BJ (cell line): ENCODE measurements around the gene WDR83. TPM values are rescaled to one million over a fixed set of nuclear protein-coding genes. Genes with fewer than 3 reads are reported as not detected.

Experiments
- CTCF ChIA-PET: fragments of 350-600 bp; formaldehyde crosslinking; extraction: SDS; loops from one replicate; lab custom pipeline; 2021; ENCODE audit warnings: antibody characterized with exemption, inconsistent platforms; lab: Yijun Ruan, JAX
- POLR2A ChIA-PET: fragments of 300-600 bp; sonication (Branson Sonifier 250); formaldehyde crosslinking; extraction: SDS; loops from one replicate; lab custom pipeline; 2021; ENCODE audit warnings: antibody characterized with exemption; lab: Charles Lee
- DNase-seq: peaks from one replicate; pipeline ENCODE4 v3.0.0-alpha.2; 2011; ENCODE audit warnings: low read depth
- H3K27me3 ChIP-seq: 2 replicates; pipeline ENCODE4 v1.6.0; 2011; ENCODE audit warnings: low read length; ENCODE audit not compliant: control insufficient read depth, insufficient read depth
- H3K36me3 ChIP-seq: 2 replicates; pipeline ENCODE4 v1.5.1; 2011; ENCODE audit warnings: low read length; ENCODE audit not compliant: control insufficient read depth, insufficient read depth
- H3K4me3 ChIP-seq: 2 replicates; pipeline ENCODE4 v1.5.1; 2011; ENCODE audit warnings: low read depth, mild to moderate bottlenecking, control low read depth, low read length
- CTCF ChIP-seq: IDR thresholded peaks from 2 replicates; pipeline ENCODE4 v1.5.1; 2011; ENCODE audit warnings: low read depth, mild to moderate bottlenecking, control low read depth, inconsistent platforms, low read length, moderate library complexity; ENCODE audit not compliant: insufficient read depth
- polyA plus RNA-seq: library from polyadenylated mRNA; depleted of rRNA; stranded (reverse); fragments of >200 nt; gene quantifications from 2 replicates; pipeline ENCODE4 v1.2.3, GENCODE V29; 2011

Gene WDR83
- polyA plus RNA-seq, 1 experiment, result 9.3 TPM

- POLR2A ChIA-PET, result no interaction called here
- CTCF ChIA-PET, result interaction anchor here (0.6 to 2.5 kb wide), 5 partner anchors 9 to 126 kb away, joined by 3 to 9 read pairs (median 3); no protein-coding TSS in a partner anchor
These were observed 14.7 kb downstream of the WDR83 start, which contains the start of gene DHPS for GRCh38 chr19:12681074-12681987. DHPS (minus strand) TSS chr19:12681880; CDS start chr19:12681766, 114 bp downstream.

GRCh38 chr19:12685831-12686230 lies 19.2 kb downstream of the WDR83 start:
- peaks cover 5% of the 10 kb centered on the region for H3K36me3 ChIP-seq
- H3K27me3 ChIP-seq, result no peaks in the 10 kb centered on the region
- no peak overlapping the region for H3K4me3 ChIP-seq
- ChIA-PET POLR2A (no interaction called here), CTCF (interaction anchor here (1.1 to 1.7 kb wide), 3 partner anchors 9 to 162 kb away, joined by 3 to 5 read pairs (median 4); no protein-coding TSS in a partner anchor)
- no peak for TF ChIP-seq CTCF
- no peak for DNase-seq

More at GRCh38 chr19:12681074-12681987, 14.7 kb downstream of the WDR83 start, which contains the start of gene DHPS:
- peaks cover 11% of the 10 kb centered on the region for H3K36me3 ChIP-seq
- H3K4me3 ChIP-seq, result peak within 1 kb of the TSS; percentile 66
- DNase-seq, result peak; percentile 85
- no peak for TF ChIP-seq CTCF
- no peaks in the 10 kb centered on the region for H3K27me3 ChIP-seq

GRCh38 chr19:12687496-12688196 lies 21.0 kb downstream of the WDR83 start, which contains the start of gene GNG14:
GNG14 (plus strand) TSS chr19:12687998; CDS start chr19:12688049, 51 bp downstream.
- Histone ChIP-seq H3K27me3 (no peaks in the 10 kb centered on the region), H3K36me3 (peaks cover 6% of the 10 kb centered on the region), H3K4me3 (no peak within 1 kb of the TSS)
- ChIA-PET POLR2A (no interaction called here), CTCF (interaction anchor here (1.7 kb wide), 1 partner anchor 11 kb away, joined by 4 read pairs; no protein-coding TSS in a partner anchor)
- DNase-seq, result no peak
- no peak for TF ChIP-seq CTCF

- ChIA-PET POLR2A (no interaction called here), CTCF (no interaction called here)
- peaks cover 6% of the 10 kb centered on the region for H3K36me3 ChIP-seq
- no peak for DNase-seq
- TF ChIP-seq CTCF, result no peak
- no peaks in the 10 kb centered on the region for H3K27me3 ChIP-seq
- H3K4me3 ChIP-seq, result no peak overlapping the region
These were observed 22.4 kb downstream of the WDR83 start for GRCh38 chr19:12689012-12689411.
